K562 (cell line): ENCODE measurements around the gene ADAMTS1. TPM values are rescaled to one million over a fixed set of nuclear protein-coding genes. Genes with fewer than 3 reads are reported as not detected.

ENCODE experiments used
- ATAC-seq: fragments of 200-7000 bp; cut with Tn5 transposase; 3 replicates; pipeline ENCODE4 v1.9.1; 2020; ENCODE audit warnings: moderate library complexity
- BruUV-seq: library from RNA; stranded (reverse); fragments of 400-500 nt; replicated peaks from 2 replicates; lab custom pipeline; 2021; lab: Mats Ljungman, UMichigan
- CTCF ChIA-PET: fragments of 300-600 bp; formaldehyde crosslinking; extraction: SDS; loops from one replicate; lab custom pipeline; 2021; ENCODE audit warnings: low intra/inter-chr PET ratio; lab: Yijun Ruan, JAX
- POLR2A ChIA-PET: fragments of 300-600, 350-650 bp; sonication (Branson Sonifier 250); formaldehyde crosslinking; extraction: SDS; loops from one replicate; lab custom pipeline; 2021; ENCODE audit warnings: antibody characterized with exemption, inconsistent platforms; lab: Yijun Ruan, JAX
- DNase-seq, 4 experiments: peaks; one replicate each; pipeline versions ENCODE4 v3.0.0 to v3.0.0-alpha.2; 2011 to 2018; ENCODE audit warnings: low spot score in 3 of 4, mixed read lengths in 3 of 4; ENCODE audit errors: extremely low read depth in 1 of 4
- FAIRE-seq: peaks from 2 replicates; lab custom pipeline; 2011; peaks lifted over from hg19 to GRCh38; lab: Jason Lieb, UNC
- H2AFZ ChIP-seq: 2 replicates; pipeline ENCODE4 v1.6.0; 2011; ENCODE audit warnings: low read depth, low read length, control low read depth, inconsistent platforms
- H3K27ac ChIP-seq: fragments of 200-600 bp; 3 replicates; pipeline ENCODE4 v1.8.0; 2011; ENCODE audit warnings: low read depth, mild to moderate bottlenecking, control low read depth, inconsistent platforms, low read length, moderate library complexity, mixed read lengths; ENCODE audit errors: extremely low read depth
- H3K27me3 ChIP-seq, 2 experiments: fragments of 300-600 bp in 1 of 2; 2 replicates in 1 of 2; 3 replicates in 1 of 2; pipeline versions ENCODE4 v1.6.0 to v1.8.0; 2011; ENCODE audit warnings: inconsistent platforms in 2 of 2, low read length in 2 of 2, mild to moderate bottlenecking in 1 of 2, mixed read lengths in 1 of 2, moderate library complexity in 1 of 2; ENCODE audit not compliant: control insufficient read depth in 2 of 2, insufficient read depth in 2 of 2
- H3K36me3 ChIP-seq: fragments of 300-600 bp; 3 replicates; pipeline ENCODE4 v1.8.0; 2011; ENCODE audit warnings: mild to moderate bottlenecking, low read length, inconsistent platforms; ENCODE audit not compliant: control insufficient read depth, insufficient read depth
- H3K4me1 ChIP-seq, 2 experiments: fragments of 200-600 bp in 1 of 2; replicated peaks in 1 of 2; 2 replicates in 1 of 2; 3 replicates in 1 of 2; pipeline versions ENCODE4 v1.5.1 to v1.8.0; 2011; ENCODE audit warnings: inconsistent platforms in 2 of 2, low read length in 2 of 2, mild to moderate bottlenecking in 1 of 2, mixed read lengths in 1 of 2, moderate library complexity in 1 of 2; ENCODE audit not compliant: control insufficient read depth in 2 of 2, insufficient read depth in 2 of 2
- H3K4me2 ChIP-seq: 2 replicates; pipeline ENCODE4 v1.6.1; 2011; ENCODE audit warnings: low read length, control low read depth, inconsistent platforms, mixed read lengths; ENCODE audit not compliant: insufficient read depth
- H3K4me3 ChIP-seq: fragments of 200-600 bp; sonication (generic), shearing (Covaris generic); 2 replicates; pipeline ENCODE4 v1.5.1; 2016; ENCODE audit warnings: control low read depth, inconsistent platforms
- H3K79me2 ChIP-seq: fragments of 200-600 bp; 3 replicates; pipeline ENCODE4 v1.8.0; 2011; ENCODE audit warnings: low read length, inconsistent platforms; ENCODE audit not compliant: control insufficient read depth, insufficient read depth
- H3K9ac ChIP-seq, 2 experiments: 2 replicates each; pipeline versions ENCODE4 v1.6.0 to v1.6.1; 2011; ENCODE audit warnings: low read depth in 2 of 2, low read length in 2 of 2, control low read depth in 1 of 2, inconsistent platforms in 1 of 2, mild to moderate bottlenecking in 1 of 2, mixed read lengths in 1 of 2; ENCODE audit not compliant: insufficient read depth in 1 of 2
- H3K9me1 ChIP-seq: one replicate; pipeline ENCODE4 v1.6.0; 2011; ENCODE audit warnings: inconsistent platforms, mild to moderate bottlenecking, low read length, moderate library complexity; ENCODE audit not compliant: control insufficient read depth, insufficient read depth
- H3K9me3 ChIP-seq: replicated peaks from 2 replicates; pipeline ENCODE4 v1.5.1; 2011; ENCODE audit warnings: low read depth, low read length, inconsistent platforms; ENCODE audit not compliant: control insufficient read depth, insufficient read depth
- H4K20me1 ChIP-seq: replicated peaks from 2 replicates; pipeline ENCODE4 v1.6.1; 2011; ENCODE audit warnings: low read length, inconsistent platforms, mixed read lengths; ENCODE audit not compliant: control insufficient read depth, insufficient read depth
- ETS2 ChIP-seq: IDR thresholded peaks from 2 replicates; pipeline ENCODE4 v1.6.1; 2016; ENCODE audit warnings: borderline replicate concordance, missing genetic modification characterization, mild to moderate bottlenecking, moderate library complexity, missing compliant biosample characterization; ENCODE audit not compliant: poor library complexity, severe bottlenecking
- HLTF ChIP-seq: fragments of 450-650 bp; IDR thresholded peaks from 2 replicates; pipeline ENCODE4 v1.6.1; 2016
- HNRNPLL ChIP-seq: fragments of 200-400 bp; formaldehyde crosslinking; IDR thresholded peaks from 2 replicates; pipeline ENCODE4 v1.6.1; 2017; ENCODE audit warnings: low read length, low read depth, mild to moderate bottlenecking; ENCODE audit not compliant: poor library complexity, severe bottlenecking
- L3MBTL2 ChIP-seq: fragments of 450-650 bp; IDR thresholded peaks from 2 replicates; pipeline ENCODE4 v1.6.1; 2016; ENCODE audit warnings: mild to moderate bottlenecking, moderate library complexity
- NFRKB ChIP-seq: fragments of 450-650 bp; IDR thresholded peaks from 2 replicates; pipeline ENCODE4 v1.6.1; 2016; ENCODE audit warnings: low read depth
- PCBP1 ChIP-seq: fragments of 200-400 bp; formaldehyde crosslinking; IDR thresholded peaks from 2 replicates; pipeline ENCODE4 v1.6.1; 2018; ENCODE audit warnings: mild to moderate bottlenecking, low read depth, low read length; ENCODE audit not compliant: poor library complexity, severe bottlenecking
- WGBS: fragments of 100-300 bp; shearing (Covaris generic); methylation state at CpG from one replicate; pipeline ENCODE4 v1.1.6; 2016; ENCODE audit warnings: low coverage, mixed read lengths; ENCODE audit not compliant: insufficient coverage; ENCODE audit errors: missing lambda C conversion rate; 5-methylcytosine and 5-hydroxymethylcytosine counted together
- in situ Hi-C: fragments of 300-500 bp; cut with MboI; formaldehyde crosslinking; loops from 4 replicates; pipeline ENCODE4 v1.15.0; 2018; ENCODE audit warnings: inconsistent platforms, mixed read lengths
- intact Hi-C: fragments of 100-400 bp; cut with micrococcal nuclease; formaldehyde crosslinking; loops from 2 replicates; pipeline ENCODE4 v1.14.2; 2022
- polyA plus RNA-seq, 8 experiments: library from polyadenylated mRNA; depleted of rRNA in 4 of 8; stranded (reverse) in 5 of 8; unstranded in 3 of 8; fragments of >200 nt; fragmentation: Nextera tagmentation in 2 of 8; fragmentation: Illumina TruSeq in 1 of 8; extraction: Ambion mirVana in 2 of 8; extraction: Trizol in 1 of 8; gene quantifications; 2 replicates each; pipeline versions ENCODE4 v1.2.1 to v1.2.3, GENCODE V29; 2011 to 2014; ENCODE audit warnings: inconsistent platforms in 1 of 8, missing spikeins in 1 of 8
- total RNA-seq, 7 experiments: library from RNA; depleted of rRNA in 6 of 7; stranded (reverse); fragments of >200 nt in 6 of 7; fragmentation: Illumina TruSeq in 2 of 7; extraction: Trizol in 2 of 7; gene quantifications; 2 replicates each; pipeline versions ENCODE4 v1.2.1 to v1.2.3, GENCODE V29; 2011 to 2021; ENCODE audit warnings: low replicate concordance in 1 of 7
- TF ChIP-seq, protein P1 (sequence below): sonication (generic); formaldehyde crosslinking; IDR thresholded peaks from 2 replicates; pipeline ENCODE4 v1.8.1; 2023; ENCODE audit warnings: mild to moderate bottlenecking, missing genetic modification reagents
- TF ChIP-seq, protein P2 (sequence below): sonication (generic); formaldehyde crosslinking; IDR thresholded peaks from 2 replicates; pipeline ENCODE4 v1.9.0; 2022; ENCODE audit warnings: mild to moderate bottlenecking, missing genetic modification reagents

Gene ADAMTS1
- total and polyA plus RNA-seq, 9 of the 15 experiments (the other 6 are each of a cell fraction or from before 2014, with no cell fraction given), result 0.01 to 0.58 TPM; not detected in 7

DNA sequence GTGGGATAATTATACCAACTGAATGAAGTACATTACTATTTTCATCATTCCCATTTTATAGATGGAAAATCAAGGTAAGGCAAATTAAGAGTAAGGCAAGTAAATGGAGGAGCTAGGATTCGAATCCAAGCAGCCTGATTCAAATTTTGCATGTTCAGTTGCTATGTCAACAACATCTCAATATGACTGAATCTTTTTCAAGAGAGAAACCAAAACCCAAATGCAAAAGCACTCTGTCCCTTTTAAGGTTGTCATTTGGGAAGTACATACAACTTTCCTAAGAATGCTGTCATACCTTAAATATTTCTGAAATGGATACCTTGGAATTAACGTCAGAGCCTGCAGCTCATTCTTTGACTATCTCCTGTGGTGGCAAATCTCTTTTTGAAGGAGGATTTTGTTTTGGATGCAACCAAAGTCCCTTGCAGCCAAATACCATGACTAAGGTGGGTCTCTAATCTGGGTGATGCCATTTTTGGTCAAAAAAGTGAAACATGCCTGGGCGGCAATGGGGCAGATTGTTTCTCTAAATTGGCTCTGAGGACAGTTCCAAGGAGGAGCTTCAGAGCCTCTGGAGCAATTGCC is 25.4 kb downstream of the ADAMTS1 start:
- ChIA-PET POLR2A (no interaction called here), CTCF (no interaction called here)
- Histone ChIP-seq H2AFZ (no peak overlapping the region), H3K27ac (no peak overlapping the region), H3K9me3 (no peaks in the 10 kb centered on the region; the same call in 1 of the 2 replicates), H3K9me1 (no peaks in the 10 kb centered on the region), H3K4me2 (no peak overlapping the region), H3K27me3 (no peaks in the 10 kb centered on the region), H3K79me2 (no peaks in the 10 kb centered on the region), H3K36me3 (no peaks in the 10 kb centered on the region), H3K4me3 (no peak overlapping the region), H3K9ac (no peak overlapping the region), H4K20me1 (no peaks in the 10 kb centered on the region), H3K4me1 (no peaks in the 10 kb centered on the region)
- 0% methylated on average over 3 of the region's 3 CpGs for WGBS
- DNase-seq (no peak), FAIRE-seq (no peak), ATAC-seq (no peak)
- no TSS peak for BruUV-seq
- intact Hi-C loops (no loop called here), in situ Hi-C loops (no loop called here)
- TF ChIP-seq L3MBTL2 (no peak), NFRKB (no peak), HNRNPLL (no peak), PCBP1 (no peak), ETS2 (no peak), HLTF (no peak)
- TF ChIP-seq, protein P1, sequence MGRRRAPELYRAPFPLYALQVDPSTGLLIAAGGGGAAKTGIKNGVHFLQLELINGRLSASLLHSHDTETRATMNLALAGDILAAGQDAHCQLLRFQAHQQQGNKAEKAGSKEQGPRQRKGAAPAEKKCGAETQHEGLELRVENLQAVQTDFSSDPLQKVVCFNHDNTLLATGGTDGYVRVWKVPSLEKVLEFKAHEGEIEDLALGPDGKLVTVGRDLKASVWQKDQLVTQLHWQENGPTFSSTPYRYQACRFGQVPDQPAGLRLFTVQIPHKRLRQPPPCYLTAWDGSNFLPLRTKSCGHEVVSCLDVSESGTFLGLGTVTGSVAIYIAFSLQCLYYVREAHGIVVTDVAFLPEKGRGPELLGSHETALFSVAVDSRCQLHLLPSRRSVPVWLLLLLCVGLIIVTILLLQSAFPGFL, result no peak
- TF ChIP-seq, protein P2, sequence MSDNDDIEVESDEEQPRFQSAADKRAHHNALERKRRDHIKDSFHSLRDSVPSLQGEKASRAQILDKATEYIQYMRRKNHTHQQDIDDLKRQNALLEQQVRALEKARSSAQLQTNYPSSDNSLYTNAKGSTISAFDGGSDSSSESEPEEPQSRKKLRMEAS (CRISPR knock-in tag), result no peak
